AG20443 (cell line): ENCODE measurements around the gene PRIM1.
"Not testable (repeated sequence)": the region's sequence is repeated elsewhere in the genome, so short reads cannot be mapped to it uniquely, and the experiment has no call there.

ENCODE experiments used
- DNase-seq: peaks from one replicate; pipeline ENCODE4 v3.0.0; 2012; ENCODE audit warnings: low spot score, mixed read lengths

PRIM1 gene

GRCh38 chr12:56751712-56752598, at the start of gene PRIM1:
TSS of gene PRIM1 (minus strand) at chr12:56752323. CDS start at chr12:56752298, 25 bp downstream.
- DNase-seq, result peak; percentile 99

- no peak for DNase-seq
Measured at GRCh38 chr12:56800221-56800620, 48.1 kb upstream of the PRIM1 start.

GRCh38 chr12:56799345-56799744, 47.2 kb upstream of the PRIM1 start:
- not testable (repeated sequence) for DNase-seq

GRCh38 chr12:56795791-56796190, 43.7 kb upstream of the PRIM1 start:
- DNase-seq, result not testable (repeated sequence)

GRCh38 chr12:56795046-56795562, 43.0 kb upstream of the PRIM1 start:
- not testable (repeated sequence) for DNase-seq

- not testable (repeated sequence) for DNase-seq
Measured at GRCh38 chr12:56793124-56793523, 41.0 kb upstream of the PRIM1 start.

GRCh38 chr12:56792678-56793077, 40.6 kb upstream of the PRIM1 start:
- no peak for DNase-seq

GRCh38 chr12:56789429-56789828, 37.3 kb upstream of the PRIM1 start:
- not testable (repeated sequence) for DNase-seq

- DNase-seq, result no peak
Measured at GRCh38 chr12:56787498-56787897, 35.4 kb upstream of the PRIM1 start.

- no peak for DNase-seq
Measured at GRCh38 chr12:56785874-56786273, 33.8 kb upstream of the PRIM1 start.

- no peak for DNase-seq
Measured at GRCh38 chr12:56785141-56785865, 33.2 kb upstream of the PRIM1 start.

GRCh38 chr12:56781726-56782125, 29.6 kb upstream of the PRIM1 start:
- DNase-seq, result no peak

- no peak for DNase-seq
Measured at GRCh38 chr12:56778756-56779155, 26.6 kb upstream of the PRIM1 start.

GRCh38 chr12:56776654-56777053, 24.5 kb upstream of the PRIM1 start:
- DNase-seq, result no peak

GRCh38 chr12:56775638-56776037, 23.5 kb upstream of the PRIM1 start:
- no peak for DNase-seq

GRCh38 chr12:56773113-56773512, 21.0 kb upstream of the PRIM1 start:
- DNase-seq, result no peak

- DNase-seq, result no peak
Measured at GRCh38 chr12:56772625-56773024, 20.5 kb upstream of the PRIM1 start.

GRCh38 chr12:56769868-56770267, 17.7 kb upstream of the PRIM1 start:
- no peak for DNase-seq

GRCh38 chr12:56768424-56768823, 16.3 kb upstream of the PRIM1 start:
- DNase-seq, result no peak

- DNase-seq, result no peak
Measured at GRCh38 chr12:56766535-56766934, 14.4 kb upstream of the PRIM1 start.

- DNase-seq, result peak; percentile 39
Measured at GRCh38 chr12:56763753-56764657, 11.9 kb upstream of the PRIM1 start.

GRCh38 chr12:56761812-56762211, 9.7 kb upstream of the PRIM1 start:
- no peak for DNase-seq
